SK-N-SH (cell line): ENCODE measurements around the gene ADAMTS7. TPM values are rescaled to one million over a fixed set of nuclear protein-coding genes. Genes with fewer than 3 reads are reported as not detected.
"Not testable (repeated sequence)": the region's sequence is repeated elsewhere in the genome, so short reads cannot be mapped to it uniquely, and the experiment has no call there.

Experiments
- CTCF ChIA-PET: fragments of 300-600, 350-600 bp; formaldehyde crosslinking; extraction: SDS; loops from one replicate; lab custom pipeline; 2021; lab: Yijun Ruan, JAX
- POLR2A ChIA-PET: fragments of 350-600 bp; sonication (Branson Sonifier 250); formaldehyde crosslinking; extraction: SDS; loops from one replicate; lab custom pipeline; 2020; ENCODE audit warnings: antibody characterized with exemption, inconsistent platforms; lab: Yijun Ruan, JAX
- DNase-seq: peaks from one replicate; pipeline ENCODE4 v3.0.0; 2012
- H2AFZ ChIP-seq: fragments of 200-600 bp; sonication (generic); 2 replicates; pipeline ENCODE4 v1.8.1; 2016; ENCODE audit warnings: antibody characterized with exemption, mild to moderate bottlenecking, low read depth
- H3F3A ChIP-seq: fragments of 200-600 bp; sonication (generic); replicated peaks from 2 replicates; pipeline ENCODE3; 2016; ENCODE audit warnings: antibody characterized with exemption, mild to moderate bottlenecking; ENCODE audit not compliant: insufficient read depth
- H3K27ac ChIP-seq, 2 experiments: fragments of 200-500 bp in 1 of 2; fragments of 200-600 bp in 1 of 2; sonication (Bioruptor generic) in 1 of 2; sonication (generic), shearing (Covaris generic) in 1 of 2; 2 replicates each; pipeline versions ENCODE4 v1.5.1 to v1.6.1; 2014 to 2016; ENCODE audit warnings: low read depth in 2 of 2, inconsistent platforms in 1 of 2, low read length in 1 of 2, mild to moderate bottlenecking in 1 of 2, mixed read lengths in 1 of 2
- H3K27me3 ChIP-seq: fragments of 200-600 bp; sonication (generic), shearing (Covaris generic); 2 replicates; pipeline ENCODE4 v1.6.1; 2016; ENCODE audit warnings: mixed run types; ENCODE audit not compliant: insufficient read depth
- H3K36me3 ChIP-seq, 2 experiments: fragments of 200-500 bp in 1 of 2; fragments of 200-600 bp in 1 of 2; sonication (Bioruptor generic) in 1 of 2; sonication (generic) in 1 of 2; replicated peaks in 1 of 2; 2 replicates each; pipeline versions ENCODE3 to v1.5.1; 2014 to 2016; ENCODE audit warnings: low read length in 1 of 2, mild to moderate bottlenecking in 1 of 2; ENCODE audit not compliant: insufficient read depth in 2 of 2, control insufficient read depth in 1 of 2
- H3K4me1 ChIP-seq, 2 experiments: fragments of 200-500 bp in 1 of 2; fragments of 200-600 bp in 1 of 2; sonication (Bioruptor generic) in 1 of 2; sonication (generic), shearing (Covaris generic) in 1 of 2; 2 replicates each; pipeline versions ENCODE4 v1.5.1 to v1.6.1; 2014 to 2016; ENCODE audit warnings: low read depth in 1 of 2, low read length in 1 of 2, mixed run types in 1 of 2; ENCODE audit not compliant: insufficient read depth in 2 of 2, control insufficient read depth in 1 of 2
- H3K4me2 ChIP-seq: fragments of 200-600 bp; sonication (generic), shearing (Covaris generic); 2 replicates; pipeline ENCODE4 v1.6.1; 2017; ENCODE audit warnings: mixed run types
- H3K4me3 ChIP-seq, 2 experiments: fragments of 200-500 bp in 1 of 2; fragments of 200-600 bp in 1 of 2; sonication (Bioruptor generic) in 1 of 2; sonication (generic), shearing (Covaris generic) in 1 of 2; 2 replicates each; pipeline versions ENCODE4 v1.5.1 to v1.8.1; 2014 to 2016; ENCODE audit warnings: low read depth in 2 of 2, inconsistent platforms in 1 of 2, low read length in 1 of 2, mild to moderate bottlenecking in 1 of 2, mixed read lengths in 1 of 2, moderate library complexity in 1 of 2
- H3K79me2 ChIP-seq: fragments of 200-600 bp; sonication (generic); 2 replicates; pipeline ENCODE4 v1.8.1; 2017; ENCODE audit warnings: mild to moderate bottlenecking; ENCODE audit not compliant: insufficient read depth
- H3K9ac ChIP-seq: fragments of 200-600 bp; sonication (generic); 2 replicates; pipeline ENCODE4 v1.6.1; 2017; ENCODE audit warnings: mixed run types
- H3K9me2 ChIP-seq: fragments of 200-600 bp; sonication (generic); 2 replicates; pipeline ENCODE4 v1.6.1; 2017; ENCODE audit warnings: mixed run types
- H3K9me3 ChIP-seq: fragments of 200-600 bp; sonication (generic); 2 replicates; pipeline ENCODE4 v1.6.1; 2017; ENCODE audit warnings: mixed run types, mild to moderate bottlenecking, moderate library complexity
- H4K20me1 ChIP-seq: fragments of 200-600 bp; sonication (generic); 2 replicates; pipeline ENCODE4 v1.6.1; 2017; ENCODE audit warnings: mild to moderate bottlenecking, mixed run types; ENCODE audit not compliant: insufficient read depth
- FOXM1 ChIP-seq: IDR thresholded peaks from 2 replicates; pipeline ENCODE4 v1.4.0; 2012; ENCODE audit warnings: low read depth, mild to moderate bottlenecking
- RFX5 ChIP-seq: IDR thresholded peaks from 2 replicates; pipeline ENCODE4 v1.6.1; 2012; ENCODE audit warnings: mild to moderate bottlenecking, improper control_type of control experiment, low read length
- SMC3 ChIP-seq: IDR thresholded peaks from 2 replicates; pipeline ENCODE4 v1.6.1; 2012; ENCODE audit warnings: low read depth, low read length, improper control_type of control experiment
- WGBS: methylation state at CpG from one replicate; pipeline ENCODE4 v1.1.6; 2017; ENCODE audit warnings: low lambda C conversion rate; 5-methylcytosine and 5-hydroxymethylcytosine counted together
- polyA plus RNA-seq, 3 experiments: library from polyadenylated mRNA; depleted of rRNA; stranded (reverse); fragments of >200 nt; gene quantifications; 2 replicates each; pipeline ENCODE4 v1.2.3, GENCODE V29; 2012
- TF ChIP-seq, protein P1 (sequence below): IDR thresholded peaks from 2 replicates; pipeline ENCODE4 v1.4.0; 2012; ENCODE audit warnings: low read depth, borderline replicate concordance

The ADAMTS7 gene
- polyA plus RNA-seq, 1 of the 3 experiments (the other 2 are of a cell fraction) = 17.9 TPM

DNA sequence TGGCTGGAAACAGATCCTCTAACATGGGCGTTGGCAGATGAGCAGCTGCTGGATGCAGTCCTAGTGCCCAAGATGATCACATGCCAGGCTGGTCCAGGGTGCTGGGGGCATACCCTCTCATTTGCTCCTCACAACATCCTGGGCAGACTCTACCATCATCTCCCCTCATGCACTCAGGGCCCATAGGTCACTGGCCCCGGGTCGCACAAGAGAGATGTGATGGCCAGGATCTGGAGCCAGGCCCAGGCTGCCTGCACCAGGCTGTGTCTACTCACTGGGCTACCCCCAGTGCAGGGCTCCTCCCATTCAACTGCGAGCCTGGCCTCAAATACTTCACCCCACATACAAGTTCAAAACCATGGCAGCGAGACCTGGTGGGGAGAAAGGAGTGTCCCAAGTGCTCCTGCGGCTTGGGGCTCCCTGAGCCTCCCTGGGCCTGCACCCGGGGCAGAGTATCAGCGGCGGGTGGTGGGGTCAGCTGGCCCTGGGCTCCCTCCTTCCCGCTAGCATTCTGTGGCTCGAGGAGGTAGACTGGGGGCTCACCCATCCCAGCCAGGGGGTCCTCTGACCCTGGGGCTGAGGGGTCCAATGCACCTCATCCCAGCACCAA is 32.0 kb downstream of the ADAMTS7 start:
- H3K4me3 ChIP-seq, H4K20me1 ChIP-seq, CTCF ChIA-PET, H3K4me1 ChIP-seq, H3K36me3 ChIP-seq, H3K9me2 ChIP-seq, H2AFZ ChIP-seq, DNase-seq, POLR2A ChIA-PET, H3K9me3 ChIP-seq, H3K27ac ChIP-seq, H3K27me3 ChIP-seq, H3K79me2 ChIP-seq, H3F3A ChIP-seq, H3K4me2 ChIP-seq, H3K9ac ChIP-seq: not testable (repeated sequence)
- WGBS = 60% methylated on average over 2 of the region's 11 CpGs

DNA sequence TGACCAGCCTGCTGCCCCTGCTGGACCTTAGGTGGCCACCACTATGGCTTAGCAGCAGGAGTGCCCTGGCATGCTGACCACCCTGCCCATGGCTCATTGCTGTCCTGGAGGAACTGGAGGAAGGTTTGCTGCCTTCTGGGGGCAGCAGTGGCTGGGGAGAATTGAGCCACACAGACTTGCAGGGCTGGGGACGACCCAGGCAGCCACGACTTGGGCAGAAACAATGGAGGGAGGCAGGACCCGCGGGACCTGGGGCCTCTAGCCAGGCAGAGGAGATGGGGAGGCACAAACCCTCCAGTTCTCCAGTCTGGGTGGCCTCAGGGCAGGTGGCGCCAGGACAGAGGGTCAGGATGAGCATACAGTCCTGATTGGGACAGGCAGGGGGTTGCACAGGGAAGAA is 32.8 kb downstream of the ADAMTS7 start:
- POLR2A ChIA-PET = no interaction called here
- CTCF ChIA-PET = no interaction called here
- TF ChIP-seq FOXM1 (no peak), RFX5 (no peak), SMC3 (no peak)
- TF ChIP-seq, protein P1, sequence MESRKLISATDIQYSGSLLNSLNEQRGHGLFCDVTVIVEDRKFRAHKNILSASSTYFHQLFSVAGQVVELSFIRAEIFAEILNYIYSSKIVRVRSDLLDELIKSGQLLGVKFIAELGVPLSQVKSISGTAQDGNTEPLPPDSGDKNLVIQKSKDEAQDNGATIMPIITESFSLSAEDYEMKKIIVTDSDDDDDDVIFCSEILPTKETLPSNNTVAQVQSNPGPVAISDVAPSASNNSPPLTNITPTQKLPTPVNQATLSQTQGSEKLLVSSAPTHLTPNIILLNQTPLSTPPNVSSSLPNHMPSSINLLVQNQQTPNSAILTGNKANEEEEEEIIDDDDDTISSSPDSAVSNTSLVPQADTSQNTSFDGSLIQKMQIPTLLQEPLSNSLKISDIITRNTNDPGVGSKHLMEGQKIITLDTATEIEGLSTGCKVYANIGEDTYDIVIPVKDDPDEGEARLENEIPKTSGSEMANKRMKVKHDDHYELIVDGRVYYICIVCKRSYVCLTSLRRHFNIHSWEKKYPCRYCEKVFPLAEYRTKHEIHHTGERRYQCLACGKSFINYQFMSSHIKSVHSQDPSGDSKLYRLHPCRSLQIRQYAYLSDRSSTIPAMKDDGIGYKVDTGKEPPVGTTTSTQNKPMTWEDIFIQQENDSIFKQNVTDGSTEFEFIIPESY = no peak

DNA sequence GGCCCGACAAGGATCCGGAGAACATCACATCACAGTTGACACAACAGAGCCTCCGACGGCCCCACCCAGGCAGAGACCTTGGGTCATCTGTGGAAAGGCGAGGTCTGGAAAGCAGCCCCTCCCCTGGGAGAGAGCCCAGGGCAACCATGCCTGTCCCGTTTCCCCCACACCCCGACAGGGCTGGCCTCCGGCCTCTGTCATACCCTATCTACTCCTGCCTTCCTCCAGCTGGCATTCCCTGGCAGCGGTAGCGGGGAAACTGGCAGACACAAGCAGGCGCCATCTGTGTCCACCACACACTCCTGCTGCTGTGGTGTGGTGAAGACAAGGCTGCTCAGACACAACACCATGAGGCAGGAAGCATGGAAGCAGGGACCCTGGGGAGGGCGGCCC is 33.3 kb downstream of the ADAMTS7 start:
- H3K4me3 ChIP-seq, H3K4me2 ChIP-seq, H3K36me3 ChIP-seq, CTCF ChIA-PET, POLR2A ChIA-PET, H3F3A ChIP-seq, DNase-seq, H3K9me2 ChIP-seq, H2AFZ ChIP-seq, H3K27me3 ChIP-seq, H4K20me1 ChIP-seq, H3K4me1 ChIP-seq, H3K79me2 ChIP-seq, H3K9me3 ChIP-seq, H3K9ac ChIP-seq: not testable (repeated sequence)
- 60% methylated on average over 1 of the region's 12 CpGs for WGBS
- H3K27ac ChIP-seq = peak overlapping the region in 1 of 2 experiments; percentile 9; a peak in 1 of 4 replicates

More for the DNA sequence above, 32.8 kb downstream of the ADAMTS7 start:
- Histone ChIP-seq H3K9me3 (no peaks in the 10 kb centered on the region), H3K4me1 (peaks cover 0 to 7% of the 10 kb centered on the region in 2 experiments; a peak in 1 of 4 replicates), H3K36me3 (no peaks in the 10 kb centered on the region), H3K4me2 (no peak overlapping the region), H3K9ac (no peak overlapping the region), H4K20me1 (no peaks in the 10 kb centered on the region), H3K79me2 (no peaks in the 10 kb centered on the region), H2AFZ (no peak overlapping the region), H3K4me3 (no peak overlapping the region), H3K27ac (peak overlapping the region in 1 of 2 experiments; percentile 9; a peak in 1 of 4 replicates), H3K9me2 (no peaks in the 10 kb centered on the region), H3K27me3 (no peaks in the 10 kb centered on the region), H3F3A (no peaks in the 10 kb centered on the region)
- 77% methylated on average over 5 of the region's 5 CpGs for WGBS
- no peak for DNase-seq

DNA sequence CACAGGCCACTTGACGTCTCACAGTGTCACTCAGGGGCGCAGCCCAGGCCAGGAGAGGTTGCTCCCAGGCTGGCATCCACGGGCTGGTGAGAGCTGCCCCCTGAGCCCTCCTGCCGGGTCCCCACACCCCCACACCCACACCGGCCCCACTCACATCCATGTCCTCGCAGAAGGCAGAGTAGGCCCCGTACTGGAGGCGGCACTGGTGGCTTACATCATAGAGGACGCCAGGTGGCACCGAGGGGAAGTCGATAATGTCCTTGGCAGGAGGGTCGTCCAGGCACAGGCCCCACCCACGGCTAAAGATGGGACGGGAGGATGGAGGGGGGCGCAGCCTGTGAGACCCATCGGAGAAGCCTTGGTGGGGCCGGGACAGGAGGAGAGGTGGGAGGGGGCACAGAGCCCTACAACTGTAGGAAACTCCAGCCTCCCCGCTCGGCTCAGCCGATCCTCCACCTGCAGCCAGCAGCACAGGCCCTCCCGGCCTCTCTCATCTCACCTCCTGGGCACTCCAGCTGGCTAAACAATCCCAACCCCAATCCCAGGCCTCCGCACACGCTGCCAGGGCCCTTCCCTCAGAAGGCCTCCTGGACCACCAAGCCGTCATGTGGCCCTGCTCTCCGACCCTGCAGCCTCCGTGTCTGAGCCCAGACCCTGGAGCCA is 33.8 kb downstream of the ADAMTS7 start:
- H3K36me3 ChIP-seq, H2AFZ ChIP-seq, H3K4me2 ChIP-seq, H3F3A ChIP-seq, CTCF ChIA-PET, POLR2A ChIA-PET, H3K9me2 ChIP-seq, H3K27me3 ChIP-seq, H3K4me3 ChIP-seq, H3K79me2 ChIP-seq, H3K4me1 ChIP-seq, H4K20me1 ChIP-seq, H3K9me3 ChIP-seq, DNase-seq, H3K9ac ChIP-seq, H3K27ac ChIP-seq: not testable (repeated sequence)
- WGBS = 77% methylated on average over 11 of the region's 26 CpGs

DNA sequence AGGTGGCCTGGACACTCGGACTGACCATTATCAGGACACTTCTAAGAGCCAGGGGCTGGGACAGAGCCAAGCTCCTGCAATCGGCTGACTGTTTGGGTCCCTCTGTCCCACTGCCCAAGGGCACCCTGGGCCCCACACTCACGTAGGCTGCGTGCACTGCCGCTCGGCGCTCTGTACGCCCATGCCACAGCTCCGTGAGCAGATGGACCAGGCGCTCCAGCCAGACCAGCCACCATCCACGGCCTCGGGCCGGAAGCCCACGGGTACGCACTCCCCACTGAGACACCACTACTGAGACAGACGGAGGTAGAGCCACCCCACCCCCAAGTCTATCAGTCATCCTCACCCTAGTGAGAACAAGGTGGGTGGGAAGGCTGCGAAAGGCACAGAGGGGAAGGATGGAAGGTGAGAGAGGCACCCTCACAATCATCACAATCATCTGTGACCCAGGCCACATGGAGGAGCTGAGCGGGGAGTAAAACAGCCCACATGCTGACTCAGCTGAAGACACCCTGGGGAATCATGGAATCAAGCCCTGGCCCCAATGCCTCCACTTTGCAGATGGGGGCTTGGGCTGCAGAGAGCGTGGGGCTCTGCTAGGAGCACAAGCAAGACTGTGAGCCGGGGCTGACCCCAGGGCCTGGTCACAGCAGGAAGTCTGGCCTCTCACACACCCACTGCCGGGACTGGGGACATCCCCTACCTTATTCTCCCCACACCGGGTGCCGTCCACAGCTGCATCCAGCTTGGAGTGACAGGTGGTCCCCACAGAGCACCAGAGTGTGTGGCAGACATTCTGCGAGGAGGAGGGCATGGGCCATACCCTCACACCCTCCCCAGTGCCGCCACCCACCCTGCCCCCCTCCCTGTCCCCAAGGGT is 35.0 kb downstream of the ADAMTS7 start:
- H4K20me1 ChIP-seq, H3K9me2 ChIP-seq, CTCF ChIA-PET, H3F3A ChIP-seq, DNase-seq, H3K4me2 ChIP-seq, H3K9me3 ChIP-seq, H3K27ac ChIP-seq, H3K9ac ChIP-seq, H3K79me2 ChIP-seq, H3K27me3 ChIP-seq, H2AFZ ChIP-seq, POLR2A ChIA-PET, H3K4me3 ChIP-seq, H3K36me3 ChIP-seq, H3K4me1 ChIP-seq: not testable (repeated sequence)
- WGBS = 96% methylated on average over 6 of the region's 25 CpGs
